H1 (cell line): Measurements from ENCODE around the gene KRT222. TPM values are rescaled to one million over a fixed set of nuclear protein-coding genes. Genes with fewer than 3 reads are reported as not detected.

Experiments
- CTCF ChIA-PET: fragments of 300-600 bp; sonication (Branson Sonifier 250); formaldehyde crosslinking; loops from one replicate; lab custom pipeline; 2021; ENCODE audit not compliant: partially characterized antibody; lab: Charles Lee
- POLR2A ChIA-PET: fragments of 300-600 bp; sonication (Branson Sonifier 250); formaldehyde crosslinking; loops from one replicate; lab custom pipeline; 2021; ENCODE audit warnings: inconsistent platforms; ENCODE audit not compliant: partially characterized antibody; lab: Charles Lee
- DNase-seq, 2 experiments: peaks; one replicate each; pipeline versions ENCODE4 v3.0.0 to v3.0.0-alpha.2; 2010 to 2022; ENCODE audit warnings: low spot score in 2 of 2, low read depth in 1 of 2, mixed read lengths in 1 of 2
- FAIRE-seq: peaks from 2 replicates; lab custom pipeline; 2011; peaks lifted over from hg19 to GRCh38; lab: Jason Lieb, UNC
- H2AFZ ChIP-seq: 2 replicates; pipeline ENCODE4 v1.8.1; 2012; ENCODE audit warnings: low read length, inconsistent platforms
- H2AK5ac ChIP-seq: 2 replicates; pipeline ENCODE4 v1.6.1; 2013; ENCODE audit warnings: low read depth, low read length
- H2BK120ac ChIP-seq: replicated peaks from 2 replicates; pipeline ENCODE3; 2013; ENCODE audit warnings: low read depth, low read length, inconsistent platforms
- H2BK12ac ChIP-seq: 2 replicates; pipeline ENCODE4 v1.6.1; 2013; ENCODE audit warnings: low read depth, low read length
- H2BK15ac ChIP-seq: 2 replicates; pipeline ENCODE4 v1.6.1; 2013; ENCODE audit warnings: low read length
- H2BK20ac ChIP-seq: 2 replicates; pipeline ENCODE4 v1.6.1; 2013; ENCODE audit warnings: low read length
- H2BK5ac ChIP-seq: 2 replicates; pipeline ENCODE4 v1.6.1; 2013; ENCODE audit warnings: low read depth, low read length
- H3K14ac ChIP-seq: 2 replicates; pipeline ENCODE4 v1.6.1; 2013; ENCODE audit warnings: inconsistent platforms; ENCODE audit not compliant: insufficient read length
- H3K18ac ChIP-seq: 2 replicates; pipeline ENCODE4 v1.6.1; 2013; ENCODE audit warnings: low read length; ENCODE audit errors: extremely low read depth
- H3K23ac ChIP-seq: 2 replicates; pipeline ENCODE4 v1.6.1; 2013; ENCODE audit warnings: inconsistent platforms; ENCODE audit not compliant: insufficient read length
- H3K23me2 ChIP-seq: 2 replicates; pipeline ENCODE4 v1.6.1; 2013; ENCODE audit warnings: low read depth, low read length
- H3K27ac ChIP-seq: 2 replicates; pipeline ENCODE4 v1.6.1; 2011; ENCODE audit warnings: low read depth, low read length, inconsistent platforms
- H3K27me3 ChIP-seq, 4 experiments: replicated peaks in 1 of 4; 1 replicate in 1 of 4; 2 replicates in 3 of 4; pipeline versions ENCODE4 v1.6.1 to v1.8.1; 2011 to 2013; ENCODE audit warnings: low read length in 3 of 4, mild to moderate bottlenecking in 3 of 4, inconsistent platforms in 2 of 4, mixed read lengths in 2 of 4, moderate library complexity in 1 of 4; ENCODE audit not compliant: control insufficient read depth in 3 of 4, insufficient read depth in 3 of 4; ENCODE audit errors: extremely low read depth in 1 of 4
- H3K36me3 ChIP-seq, 4 experiments: 2 replicates each; pipeline versions ENCODE4 v1.6.1 to v1.8.1; 2011 to 2013; ENCODE audit warnings: mild to moderate bottlenecking in 4 of 4, low read length in 3 of 4, moderate library complexity in 2 of 4, control low read depth in 1 of 4, inconsistent platforms in 1 of 4; ENCODE audit not compliant: insufficient read depth in 4 of 4, control insufficient read depth in 2 of 4
- H3K4ac ChIP-seq: replicated peaks from 2 replicates; pipeline ENCODE3; 2013; ENCODE audit warnings: low read length, low read depth, mixed read lengths, inconsistent platforms; ENCODE audit not compliant: insufficient read length
- H3K4me1 ChIP-seq, 4 experiments: replicated peaks in 1 of 4; 1 replicate in 1 of 4; 2 replicates in 3 of 4; pipeline versions ENCODE4 v1.6.1 to v1.8.1; 2011 to 2013; ENCODE audit warnings: low read length in 3 of 4, inconsistent platforms in 2 of 4, mixed read lengths in 1 of 4; ENCODE audit not compliant: insufficient read depth in 4 of 4, control insufficient read depth in 3 of 4
- H3K4me2 ChIP-seq, 2 experiments: 2 replicates each; pipeline versions ENCODE4 v1.6.1 to v1.8.1; 2011 to 2013; ENCODE audit warnings: low read depth in 2 of 2, low read length in 2 of 2, control low read depth in 1 of 2, inconsistent platforms in 1 of 2, mild to moderate bottlenecking in 1 of 2; ENCODE audit not compliant: insufficient read depth in 1 of 2
- H3K4me3 ChIP-seq, 4 experiments: fragments of 200-600, 300-600 bp in 1 of 4; sonication (generic), shearing (Covaris generic), sonication (Bioruptor Twin) in 1 of 4; 2 replicates each; pipeline versions ENCODE4 v1.5.1 to v1.8.1; 2011 to 2016; ENCODE audit warnings: low read length in 4 of 4, low read depth in 3 of 4, control low read depth in 2 of 4, inconsistent platforms in 2 of 4, mild to moderate bottlenecking in 2 of 4, mixed read lengths in 1 of 4, moderate library complexity in 1 of 4; ENCODE audit not compliant: insufficient read depth in 2 of 4; ENCODE audit errors: extremely low read depth in 1 of 4
- H3K56ac ChIP-seq: replicated peaks from 2 replicates; pipeline ENCODE3; 2013; ENCODE audit warnings: low read depth, mild to moderate bottlenecking, mixed read lengths, low read length, inconsistent platforms; ENCODE audit not compliant: insufficient read length
- H3K79me1 ChIP-seq: 2 replicates; pipeline ENCODE4 v1.6.1; 2013; ENCODE audit warnings: low read depth, low read length, control low read depth
- H3K79me2 ChIP-seq, 2 experiments: 2 replicates each; pipeline versions ENCODE4 v1.6.1 to v1.8.1; 2012 to 2013; ENCODE audit warnings: low read length in 2 of 2, mild to moderate bottlenecking in 2 of 2, inconsistent platforms in 1 of 2; ENCODE audit not compliant: insufficient read depth in 2 of 2, control insufficient read depth in 1 of 2
- H3K9ac ChIP-seq, 4 experiments: replicated peaks in 1 of 4; 1 replicate in 1 of 4; 2 replicates in 3 of 4; pipeline versions ENCODE4 v1.6.1 to v1.8.1; 2011 to 2013; ENCODE audit warnings: low read depth in 3 of 4, low read length in 3 of 4, control low read depth in 2 of 4, mild to moderate bottlenecking in 2 of 4, moderate library complexity in 2 of 4, inconsistent platforms in 1 of 4; ENCODE audit errors: extremely low read depth in 1 of 4
- H3K9me3 ChIP-seq, 2 experiments: 2 replicates each; pipeline versions ENCODE4 v1.6.1 to v1.8.1; 2012 to 2013; ENCODE audit warnings: mild to moderate bottlenecking in 2 of 2, moderate library complexity in 2 of 2, control low read depth in 1 of 2, inconsistent platforms in 1 of 2, low read depth in 1 of 2, low read length in 1 of 2, mixed read lengths in 1 of 2; ENCODE audit not compliant: insufficient read depth in 2 of 2
- H4K20me1 ChIP-seq, 2 experiments: replicated peaks in 1 of 2; 2 replicates each; pipeline versions ENCODE3 to v1.8.1; 2011 to 2013; ENCODE audit warnings: inconsistent platforms in 2 of 2, low read length in 2 of 2, mild to moderate bottlenecking in 1 of 2; ENCODE audit not compliant: insufficient read depth in 2 of 2, control insufficient read depth in 1 of 2
- H4K5ac ChIP-seq: 2 replicates; pipeline ENCODE4 v1.6.1; 2013; ENCODE audit warnings: low read length, low read depth, mixed read lengths, inconsistent platforms; ENCODE audit not compliant: insufficient read length
- H4K8ac ChIP-seq: 2 replicates; pipeline ENCODE4 v1.8.0; 2013; ENCODE audit warnings: mild to moderate bottlenecking, moderate library complexity, low read length, inconsistent platforms; ENCODE audit not compliant: insufficient read depth; ENCODE audit errors: extremely low read depth
- H4K91ac ChIP-seq: replicated peaks from 2 replicates; pipeline ENCODE3; 2013; ENCODE audit warnings: low read length, mixed read lengths, inconsistent platforms; ENCODE audit not compliant: insufficient read length
- ATF2 ChIP-seq: IDR thresholded peaks from 2 replicates; pipeline ENCODE4 v1.6.1; 2012; ENCODE audit warnings: low read length, inconsistent platforms
- EZH2 ChIP-seq: fragments of 200-600 bp; sonication (generic); IDR thresholded peaks from 2 replicates; pipeline ENCODE4 v1.7.1; 2012; ENCODE audit warnings: low read depth, mild to moderate bottlenecking, moderate library complexity, low read length, inconsistent platforms; ENCODE audit not compliant: severe bottlenecking
- FOSL1 ChIP-seq: IDR thresholded peaks from 2 replicates; pipeline ENCODE4 v1.6.1; 2011; ENCODE audit warnings: mild to moderate bottlenecking, low read depth, low read length, moderate library complexity; ENCODE audit not compliant: insufficient read depth
- SIN3A ChIP-seq, 2 experiments: IDR thresholded peaks in 1 of 2; conservative IDR thresholded peaks in 1 of 2; 2 replicates each; pipeline ENCODE4 v1.6.1; 2011 to 2012; ENCODE audit warnings: low read length in 2 of 2, improper control_type of control experiment in 1 of 2, low read depth in 1 of 2, mild to moderate bottlenecking in 1 of 2
- WGBS, 2 experiments: shearing (Covaris generic) in 1 of 2; methylation state at CpG; one replicate each; pipeline versions ENCODE4 v1.1.6 to v1.1.7; 2013 to 2015; ENCODE audit warnings: low lambda C conversion rate in 2 of 2, mixed read lengths in 2 of 2, inconsistent platforms in 1 of 2, low coverage in 1 of 2, missing lambda C conversion rate in 1 of 2; ENCODE audit not compliant: insufficient replicate concordance in 2 of 2, insufficient coverage in 1 of 2, insufficient read length in 1 of 2; ENCODE audit errors: extremely low coverage in 1 of 2, missing lambda C conversion rate in 1 of 2; 5-methylcytosine and 5-hydroxymethylcytosine counted together
- polyA plus RNA-seq, 7 experiments: library from polyadenylated mRNA; depleted of rRNA in 3 of 7; stranded (reverse) in 5 of 7; unstranded in 2 of 7; fragments of >200 nt in 5 of 7; fragments of 200-250 nt in 2 of 7; gene quantifications; 1 replicate in 5 of 7; 2 replicates in 1 of 7; 4 replicates in 1 of 7; pipeline versions ENCODE4 v1.2.1 to v1.2.3, GENCODE V29; 2011 to 2013; ENCODE audit warnings: missing spikeins in 2 of 7, mixed read lengths in 2 of 7
- total RNA-seq: library from RNA; stranded (reverse); fragmentation: NEBNext Ultra II Directional; extraction: Animal tissue kit (Norgen Biotek cat#: 25700); gene quantifications from 2 replicates; pipeline ENCODE4 v1.2.1, GENCODE V29; 2021

Gene KRT222
- total and polyA plus RNA-seq, 2 of the 8 experiments (the other 6 are each of a cell fraction or from before 2014, with no cell fraction given), result 0.08 to 0.61 TPM

DNA sequence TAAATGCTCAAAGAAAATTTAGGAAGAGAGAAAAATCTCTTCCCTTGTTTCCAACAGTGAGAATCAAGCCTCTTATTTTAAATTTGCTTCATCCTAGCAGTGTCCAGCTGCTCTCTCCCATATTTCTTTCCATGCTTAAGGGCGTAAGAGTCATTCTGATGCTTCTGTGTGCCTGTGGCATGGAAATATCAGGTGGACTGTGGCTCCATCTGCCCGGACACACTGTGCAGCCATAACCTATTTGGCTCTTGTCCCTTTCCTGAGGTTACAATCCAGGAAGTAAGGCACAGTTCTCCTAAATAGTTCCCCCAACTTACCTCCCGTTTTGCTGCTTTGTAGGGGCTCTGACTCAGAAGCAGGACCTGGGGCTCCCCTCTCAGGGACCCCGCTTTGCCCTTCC, 6.3 kb upstream of the KRT222 start:
- H2AK5ac ChIP-seq, result no peak overlapping the region
- H3K4me2 ChIP-seq, result no peak overlapping the region
- H3K14ac ChIP-seq, result no peak overlapping the region
- H3K4ac ChIP-seq, result no peak overlapping the region
- peaks cover 0 to 5% (median 2%) of the 10 kb centered on the region in 4 experiments; a peak in 4 of 7 replicates for H3K4me1 ChIP-seq
- no peak for FAIRE-seq
- H3K27me3 ChIP-seq, result no peaks in the 10 kb centered on the region
- no peaks in the 10 kb centered on the region for H4K20me1 ChIP-seq
- H2AFZ ChIP-seq, result peak overlapping the region; percentile 99
- H4K91ac ChIP-seq, result no peak overlapping the region
- no peak overlapping the region for H3K56ac ChIP-seq
- H3K23me2 ChIP-seq, result no peaks in the 10 kb centered on the region
- no peak overlapping the region for H2BK5ac ChIP-seq
- 80% methylated on average over 4 of the region's 4 CpGs; no CpG with 5 or more reads in 1 of the 2 experiments for WGBS, 2 experiments
- H3K36me3 ChIP-seq, result no peaks in the 10 kb centered on the region
- CTCF ChIA-PET, result no interaction called here
- H3K9me3 ChIP-seq, result no peaks in the 10 kb centered on the region
- H3K79me1 ChIP-seq, result no peaks in the 10 kb centered on the region
- H2BK12ac ChIP-seq, result no peak overlapping the region
- no peak overlapping the region for H2BK20ac ChIP-seq
- H3K23ac ChIP-seq, result no peak overlapping the region
- POLR2A ChIA-PET, result interaction anchor here (0.9 kb wide), 1 partner anchor 24 kb away, joined by 3 read pairs; the partner anchor contains the start of gene SMARCE1
- no peak overlapping the region for H3K4me3 ChIP-seq
- H3K9ac ChIP-seq, result no peak overlapping the region
- H4K5ac ChIP-seq, result no peak overlapping the region
- no peak overlapping the region; the same call in 1 of the 2 replicates for H3K18ac ChIP-seq
- no peaks in the 10 kb centered on the region for H3K79me2 ChIP-seq
- H2BK120ac ChIP-seq, result no peak overlapping the region
- DNase-seq, result no peak
- TF ChIP-seq SIN3A (conservative IDR thresholded peaks at IDR 0.05 in 1 of 2, IDR thresholded peaks at IDR 0.05 in 1 of 2; ENCODE audit: low read depth in 1 of 2, low read length in 2 of 2), result no peak
- TF ChIP-seq FOSL1, result no peak
- no peak for TF ChIP-seq ATF2
- TF ChIP-seq EZH2, result no peak
- TF ChIP-seq, all 59 proteins: peak for 0
- Histone ChIP-seq H2BK15ac (no peak overlapping the region), H3K27ac (no peak overlapping the region), H4K8ac (no peak overlapping the region)
